IMR-90 (cell line): ENCODE results near the gene FRYL.

ENCODE experiments used
- MXI1 ChIP-seq: IDR thresholded peaks from 2 replicates; pipeline ENCODE4 v1.6.1; 2012; ENCODE audit warnings: low read depth, mild to moderate bottlenecking, low read length, moderate library complexity, borderline replicate concordance
- POLR2A ChIP-seq: IDR thresholded peaks from 2 replicates; pipeline ENCODE4 v1.6.1; 2012; ENCODE audit warnings: mild to moderate bottlenecking, low read depth, low read length
- RAD21 ChIP-seq: IDR thresholded peaks from 2 replicates; pipeline ENCODE4 v1.6.1; 2012; ENCODE audit warnings: low read length, improper control_type of control experiment
- TF ChIP-seq, protein P1 (sequence below): conservative IDR thresholded peaks from 2 replicates; pipeline ENCODE4 v1.5.1; 2012; ENCODE audit warnings: mild to moderate bottlenecking, low read depth, low read length, improper control_type of control experiment

GRCh38 chr4:48575964-48576363, 204.1 kb downstream of the FRYL start:
- TF ChIP-seq POLR2A (no peak), MXI1 (no peak), RAD21 (no peak)
- TF ChIP-seq, protein P1, sequence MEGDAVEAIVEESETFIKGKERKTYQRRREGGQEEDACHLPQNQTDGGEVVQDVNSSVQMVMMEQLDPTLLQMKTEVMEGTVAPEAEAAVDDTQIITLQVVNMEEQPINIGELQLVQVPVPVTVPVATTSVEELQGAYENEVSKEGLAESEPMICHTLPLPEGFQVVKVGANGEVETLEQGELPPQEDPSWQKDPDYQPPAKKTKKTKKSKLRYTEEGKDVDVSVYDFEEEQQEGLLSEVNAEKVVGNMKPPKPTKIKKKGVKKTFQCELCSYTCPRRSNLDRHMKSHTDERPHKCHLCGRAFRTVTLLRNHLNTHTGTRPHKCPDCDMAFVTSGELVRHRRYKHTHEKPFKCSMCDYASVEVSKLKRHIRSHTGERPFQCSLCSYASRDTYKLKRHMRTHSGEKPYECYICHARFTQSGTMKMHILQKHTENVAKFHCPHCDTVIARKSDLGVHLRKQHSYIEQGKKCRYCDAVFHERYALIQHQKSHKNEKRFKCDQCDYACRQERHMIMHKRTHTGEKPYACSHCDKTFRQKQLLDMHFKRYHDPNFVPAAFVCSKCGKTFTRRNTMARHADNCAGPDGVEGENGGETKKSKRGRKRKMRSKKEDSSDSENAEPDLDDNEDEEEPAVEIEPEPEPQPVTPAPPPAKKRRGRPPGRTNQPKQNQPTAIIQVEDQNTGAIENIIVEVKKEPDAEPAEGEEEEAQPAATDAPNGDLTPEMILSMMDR: no peak
